HG03159 (cell line): ENCODE data around the gene NUP50.
A peak's percentile ranks its signal among the peaks of the same experiment; 100 is the strongest.
"Not testable (repeated sequence)": the region's sequence is repeated elsewhere in the genome, so short reads cannot be mapped to it uniquely, and the experiment has no call there.

Experiments
- ATAC-seq: cut with Tn5 transposase; IDR thresholded peaks from one replicate; pipeline ENCODE4 v1.9.1; 2021; ENCODE audit warnings: mild to moderate bottlenecking, moderate library complexity; ENCODE audit not compliant: unreplicated experiment

The NUP50 gene

GRCh38 chr22:45159652-45160462 lies 3.9 kb upstream of the NUP50 start:
- ATAC-seq: no peak

- no peak for ATAC-seq
Measured at GRCh38 chr22:45162531-45162930, 1.2 kb upstream of the NUP50 start.

- ATAC-seq: peak; percentile 15
Measured at GRCh38 chr22:45163099-45163450, 650 bp upstream of the NUP50 start.

GRCh38 chr22:45164270-45165088 lies 754 bp downstream of the NUP50 start:
- peak; percentile 9 for ATAC-seq

GRCh38 chr22:45166932-45167331 lies 3.2 kb downstream of the NUP50 start:
- ATAC-seq: no peak

GRCh38 chr22:45169591-45170466 lies 6.1 kb downstream of the NUP50 start:
- ATAC-seq: no peak

- ATAC-seq: no peak
Measured at GRCh38 chr22:45171830-45172229, 8.1 kb downstream of the NUP50 start.

- no peak for ATAC-seq
Measured at GRCh38 chr22:45172881-45173585, 9.3 kb downstream of the NUP50 start.

- no peak for ATAC-seq
Measured at GRCh38 chr22:45179276-45180049, 15.7 kb downstream of the NUP50 start.

- ATAC-seq: no peak
Measured at GRCh38 chr22:45180146-45180679, 16.5 kb downstream of the NUP50 start.

GRCh38 chr22:45181240-45181639 lies 17.5 kb downstream of the NUP50 start:
- ATAC-seq: no peak

- ATAC-seq: no peak
Measured at GRCh38 chr22:45181766-45182165, 18.0 kb downstream of the NUP50 start.

GRCh38 chr22:45183974-45184373 lies 20.2 kb downstream of the NUP50 start:
- ATAC-seq: no peak

- ATAC-seq: no peak
Measured at GRCh38 chr22:45185718-45186514, 22.2 kb downstream of the NUP50 start.

GRCh38 chr22:45187891-45188290 lies 24.2 kb downstream of the NUP50 start:
- ATAC-seq: no peak

- no peak for ATAC-seq
Measured at GRCh38 chr22:45188779-45189178, 25.1 kb downstream of the NUP50 start.

GRCh38 chr22:45190202-45190872 lies 26.6 kb downstream of the NUP50 start:
- ATAC-seq: no peak

GRCh38 chr22:45191746-45192145 lies 28.0 kb downstream of the NUP50 start:
- not testable (repeated sequence) for ATAC-seq
